NB4 (cell line): ENCODE measurements around the gene PKIG.

Experiments
- DNase-seq: peaks from one replicate; pipeline ENCODE4 v3.0.0; 2010; ENCODE audit warnings: low read depth
- H3K4me3 ChIP-seq: one replicate; pipeline ENCODE4 v1.5.1; 2011; ENCODE audit warnings: mild to moderate bottlenecking, low read depth, low read length, moderate library complexity
- MAX ChIP-seq: IDR thresholded peaks from 2 replicates; pipeline ENCODE4 v1.6.1; 2011; ENCODE audit warnings: low read depth, low read length
- MYC ChIP-seq: IDR thresholded peaks from 2 replicates; pipeline ENCODE4 v1.6.1; 2011; ENCODE audit warnings: low read depth, low read length
- POLR2A ChIP-seq: IDR thresholded peaks from 2 replicates; pipeline ENCODE4 v1.6.1; 2011; ENCODE audit warnings: mild to moderate bottlenecking; ENCODE audit not compliant: insufficient read length; ENCODE audit errors: extremely low read depth
- TF ChIP-seq, protein P1 (sequence below): IDR thresholded peaks from one replicate; pipeline ENCODE4 v1.5.1; 2012; ENCODE audit warnings: low read depth, low read length

The PKIG gene

GRCh38 chr20:44620030-44620429 lies 37.7 kb downstream of the PKIG start:
- TF ChIP-seq POLR2A (no peak), MYC (no peak), MAX (no peak)
- TF ChIP-seq, protein P1, sequence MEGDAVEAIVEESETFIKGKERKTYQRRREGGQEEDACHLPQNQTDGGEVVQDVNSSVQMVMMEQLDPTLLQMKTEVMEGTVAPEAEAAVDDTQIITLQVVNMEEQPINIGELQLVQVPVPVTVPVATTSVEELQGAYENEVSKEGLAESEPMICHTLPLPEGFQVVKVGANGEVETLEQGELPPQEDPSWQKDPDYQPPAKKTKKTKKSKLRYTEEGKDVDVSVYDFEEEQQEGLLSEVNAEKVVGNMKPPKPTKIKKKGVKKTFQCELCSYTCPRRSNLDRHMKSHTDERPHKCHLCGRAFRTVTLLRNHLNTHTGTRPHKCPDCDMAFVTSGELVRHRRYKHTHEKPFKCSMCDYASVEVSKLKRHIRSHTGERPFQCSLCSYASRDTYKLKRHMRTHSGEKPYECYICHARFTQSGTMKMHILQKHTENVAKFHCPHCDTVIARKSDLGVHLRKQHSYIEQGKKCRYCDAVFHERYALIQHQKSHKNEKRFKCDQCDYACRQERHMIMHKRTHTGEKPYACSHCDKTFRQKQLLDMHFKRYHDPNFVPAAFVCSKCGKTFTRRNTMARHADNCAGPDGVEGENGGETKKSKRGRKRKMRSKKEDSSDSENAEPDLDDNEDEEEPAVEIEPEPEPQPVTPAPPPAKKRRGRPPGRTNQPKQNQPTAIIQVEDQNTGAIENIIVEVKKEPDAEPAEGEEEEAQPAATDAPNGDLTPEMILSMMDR: no peak
- no peak overlapping the region for H3K4me3 ChIP-seq
- no peak for DNase-seq

DNA sequence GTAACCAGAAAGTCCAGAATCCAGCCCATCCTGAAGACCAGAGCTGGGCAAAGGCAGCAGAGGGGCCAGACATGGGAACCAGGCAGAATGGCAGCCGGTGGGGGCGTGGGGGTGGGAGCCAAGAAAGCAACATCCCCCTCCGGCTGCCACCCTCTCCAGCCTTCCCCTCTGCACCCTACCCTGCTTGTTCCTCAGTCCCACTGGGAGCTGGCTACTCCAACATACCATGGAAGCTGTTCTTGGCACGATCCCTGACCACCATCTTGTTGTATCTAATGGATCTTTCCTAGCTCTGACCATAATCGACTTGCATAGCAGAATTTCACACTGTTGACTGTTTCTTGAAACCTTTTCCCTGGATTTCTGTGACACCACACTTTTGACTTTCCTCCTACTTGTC lies 38.9 kb downstream of the PKIG start:
- TF ChIP-seq POLR2A: no peak
- TF ChIP-seq, protein P1: no peak
- no peak for TF ChIP-seq MAX
- no peak for TF ChIP-seq MYC
- H3K4me3 ChIP-seq: no peak overlapping the region
- no peak for DNase-seq

GRCh38 chr20:44621939-44622338 lies 39.6 kb downstream of the PKIG start:
- H3K4me3 ChIP-seq: no peak overlapping the region
- TF ChIP-seq POLR2A (no peak), MAX (no peak), MYC (no peak)
- TF ChIP-seq, protein P1: no peak
- no peak for DNase-seq

DNA sequence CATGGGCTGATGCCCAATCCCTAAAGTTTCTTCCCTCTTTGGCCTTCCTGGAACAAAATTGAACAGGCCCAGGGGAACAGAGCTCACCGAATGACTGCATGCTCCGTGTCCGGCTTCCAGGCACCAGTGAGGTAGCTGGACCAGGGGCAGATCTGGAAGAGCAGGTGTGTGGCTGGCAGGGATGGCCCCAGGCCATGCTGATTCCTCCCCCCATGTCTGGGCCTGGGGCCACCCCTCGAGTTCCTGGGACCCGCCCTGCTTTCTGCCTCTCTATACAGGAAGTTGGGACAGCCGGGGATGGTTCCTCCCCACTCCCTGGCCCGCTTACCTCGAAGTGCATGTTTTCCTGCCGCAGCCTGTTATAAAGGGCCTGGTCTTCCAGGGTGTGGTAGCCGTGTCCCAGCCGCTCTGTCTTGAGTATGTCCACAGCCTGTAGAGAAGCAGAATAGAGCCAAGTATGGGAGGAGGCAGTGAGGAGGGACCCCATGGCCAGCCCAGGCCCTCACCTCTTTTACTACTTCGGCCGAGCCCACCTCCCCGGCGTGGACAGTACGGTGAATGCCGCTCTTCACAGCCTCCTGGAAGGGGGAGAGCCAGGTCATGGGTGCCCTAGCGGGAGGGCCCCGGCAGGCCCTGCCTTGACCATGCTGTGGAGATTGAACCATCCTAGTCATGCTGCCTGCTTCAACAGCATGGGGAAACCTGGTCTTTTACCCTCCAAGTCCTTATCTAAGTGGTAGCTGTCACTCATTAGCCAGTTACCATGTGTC lies 40.3 kb downstream of the PKIG start:
- no peak for DNase-seq
- no peak overlapping the region for H3K4me3 ChIP-seq
- TF ChIP-seq, protein P1: no peak
- TF ChIP-seq POLR2A (no peak), MYC (no peak), MAX (no peak)

DNA sequence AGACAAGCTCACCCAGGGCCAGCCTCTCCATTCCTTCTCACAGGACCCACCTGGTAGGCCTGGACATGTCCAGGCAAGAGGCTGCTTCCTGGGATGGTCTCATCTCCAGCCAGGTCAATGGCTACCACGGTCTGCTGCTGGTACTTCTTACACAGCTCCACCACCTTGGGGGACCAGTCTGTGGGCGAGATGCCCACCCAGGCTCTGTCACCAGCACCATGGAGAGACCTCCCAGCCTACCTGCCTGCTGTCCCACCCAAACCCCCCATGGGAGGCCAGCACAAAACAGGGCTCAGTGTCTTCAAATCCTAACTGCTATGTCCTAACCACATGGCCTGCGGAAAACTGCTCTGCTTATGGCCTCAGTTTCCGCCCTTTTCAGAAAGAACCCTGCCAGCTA lies 41.8 kb downstream of the PKIG start:
- H3K4me3 ChIP-seq: no peak overlapping the region
- TF ChIP-seq POLR2A: no peak
- TF ChIP-seq MAX: no peak
- no peak for TF ChIP-seq MYC
- TF ChIP-seq, protein P1: no peak
- DNase-seq: no peak
